Left ventricle myocardium inferior (tissue), 1 donor: Measurements from ENCODE around the gene ATXN2L. TPM values are rescaled to one million over a fixed set of nuclear protein-coding genes. Genes with fewer than 3 reads are reported as not detected.
A peak's percentile ranks its signal among the peaks of the same experiment; 100 is the strongest.

Experiments
- DNase-seq: peaks from one replicate; pipeline ENCODE4 v3.0.0-alpha.2; 2020
- H3K27ac ChIP-seq: fragments of 200-600 bp; replicated peaks from 2 replicates; pipeline ENCODE4 v1.8.0; 2021
- H3K27me3 ChIP-seq: fragments of 200-600 bp; 2 replicates; pipeline ENCODE4 v1.8.0; 2021; ENCODE audit warnings: low read depth
- H3K36me3 ChIP-seq: fragments of 200-600 bp; 2 replicates; pipeline ENCODE4 v1.8.0; 2021
- H3K4me1 ChIP-seq: fragments of 200-600 bp; 2 replicates; pipeline ENCODE4 v1.8.0; 2021
- H3K4me3 ChIP-seq: fragments of 200-600 bp; 2 replicates; pipeline ENCODE4 v1.8.0; 2021; ENCODE audit warnings: mild to moderate bottlenecking, moderate library complexity
- H3K9me3 ChIP-seq: fragments of 200-600 bp; replicated peaks from 2 replicates; pipeline ENCODE4 v1.8.0; 2021
- intact Hi-C: fragments of 100-400 bp; cut with micrococcal nuclease; formaldehyde crosslinking; loops from one replicate; pipeline ENCODE4 v1.11.0; 2022
- total RNA-seq: library from RNA; stranded (reverse); fragmentation: NEBNext Ultra II Directional; extraction: Animal tissue kit (Norgen Biotek cat#: 25700); gene quantifications from one replicate; pipeline ENCODE4 v1.2.1, GENCODE V29; 2021
- TF ChIP-seq, protein P1 (sequence below): fragments of 200-600 bp; IDR thresholded peaks from 2 replicates; pipeline ENCODE4 v1.8.0; 2021; ENCODE audit warnings: antibody characterized with exemption, mild to moderate bottlenecking, borderline replicate concordance
- donor health status: DM: no; HTN: yes; CAD: no; lungs with severe emphysema.

The ATXN2L gene
- total RNA-seq, 1 donor from 2014 or later, result 51.2 TPM

- H3K4me3 ChIP-seq, result no peak overlapping the region
- DNase-seq, result no peak
- intact Hi-C loops, result no loop called here
- no peaks in the 10 kb centered on the region for H3K9me3 ChIP-seq
- TF ChIP-seq, protein P1, sequence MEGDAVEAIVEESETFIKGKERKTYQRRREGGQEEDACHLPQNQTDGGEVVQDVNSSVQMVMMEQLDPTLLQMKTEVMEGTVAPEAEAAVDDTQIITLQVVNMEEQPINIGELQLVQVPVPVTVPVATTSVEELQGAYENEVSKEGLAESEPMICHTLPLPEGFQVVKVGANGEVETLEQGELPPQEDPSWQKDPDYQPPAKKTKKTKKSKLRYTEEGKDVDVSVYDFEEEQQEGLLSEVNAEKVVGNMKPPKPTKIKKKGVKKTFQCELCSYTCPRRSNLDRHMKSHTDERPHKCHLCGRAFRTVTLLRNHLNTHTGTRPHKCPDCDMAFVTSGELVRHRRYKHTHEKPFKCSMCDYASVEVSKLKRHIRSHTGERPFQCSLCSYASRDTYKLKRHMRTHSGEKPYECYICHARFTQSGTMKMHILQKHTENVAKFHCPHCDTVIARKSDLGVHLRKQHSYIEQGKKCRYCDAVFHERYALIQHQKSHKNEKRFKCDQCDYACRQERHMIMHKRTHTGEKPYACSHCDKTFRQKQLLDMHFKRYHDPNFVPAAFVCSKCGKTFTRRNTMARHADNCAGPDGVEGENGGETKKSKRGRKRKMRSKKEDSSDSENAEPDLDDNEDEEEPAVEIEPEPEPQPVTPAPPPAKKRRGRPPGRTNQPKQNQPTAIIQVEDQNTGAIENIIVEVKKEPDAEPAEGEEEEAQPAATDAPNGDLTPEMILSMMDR, result no peak
- H3K27me3 ChIP-seq, result no peaks in the 10 kb centered on the region
- peaks cover 68% of the 10 kb centered on the region for H3K36me3 ChIP-seq
- H3K27ac ChIP-seq, result no peak overlapping the region
- H3K4me1 ChIP-seq, result no peaks in the 10 kb centered on the region
Observed at GRCh38 chr16:28872952-28873351, 50.2 kb downstream of the ATXN2L start.

DNA sequence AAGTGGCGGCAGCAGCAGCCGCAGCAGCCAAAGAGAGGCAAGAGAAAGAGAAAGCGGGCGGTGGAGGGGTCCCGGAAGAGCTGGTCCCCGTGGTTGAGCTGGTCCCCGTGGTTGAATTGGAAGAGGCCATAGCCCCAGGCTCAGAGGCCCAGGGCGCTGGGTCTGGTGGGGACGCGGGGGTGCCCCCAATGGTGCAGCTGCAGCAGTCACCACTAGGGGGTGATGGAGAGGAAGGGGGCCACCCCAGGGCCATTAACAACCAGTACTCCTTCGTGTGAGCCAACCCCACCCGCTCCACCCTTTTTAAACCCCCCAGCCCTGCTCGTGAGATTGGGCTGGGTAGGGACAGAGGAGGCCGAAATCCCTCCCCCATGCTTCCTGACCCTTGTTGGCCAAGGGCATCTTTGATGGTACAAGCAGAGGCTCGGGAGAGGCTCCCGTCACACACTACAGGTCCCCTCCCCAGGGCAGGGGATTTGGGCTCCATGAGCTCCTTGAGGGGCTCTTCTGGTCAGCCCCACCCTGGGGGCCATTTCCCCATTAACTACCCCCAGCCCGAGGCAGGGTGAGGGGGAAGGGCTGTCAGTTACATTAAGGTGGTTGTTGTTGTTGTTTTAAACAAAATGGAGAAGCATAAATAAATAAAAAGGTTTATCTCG, 50.9 kb downstream of the ATXN2L start:
- Histone ChIP-seq H3K4me1 (no peaks in the 10 kb centered on the region), H3K4me3 (no peak overlapping the region), H3K27me3 (no peaks in the 10 kb centered on the region), H3K27ac (no peak overlapping the region), H3K36me3 (peaks cover 61% of the 10 kb centered on the region), H3K9me3 (no peaks in the 10 kb centered on the region)
- intact Hi-C loops, result no loop called here
- DNase-seq, result no peak
- TF ChIP-seq, protein P1, result peak; percentile 65

GRCh38 chr16:28874406-28874805, 51.6 kb downstream of the ATXN2L start:
- H3K27me3 ChIP-seq, result no peaks in the 10 kb centered on the region
- peaks cover 54% of the 10 kb centered on the region for H3K36me3 ChIP-seq
- no peak for DNase-seq
- H3K4me3 ChIP-seq, result no peak overlapping the region
- H3K9me3 ChIP-seq, result no peaks in the 10 kb centered on the region
- H3K4me1 ChIP-seq, result peaks cover 4% of the 10 kb centered on the region
- H3K27ac ChIP-seq, result no peak overlapping the region
- TF ChIP-seq, protein P1, result no peak
- intact Hi-C loops, result no loop called here

- no peak for DNase-seq
- TF ChIP-seq, protein P1, result no peak
- no peak overlapping the region for H3K27ac ChIP-seq
- peaks cover 12% of the 10 kb centered on the region for H3K4me1 ChIP-seq
- H3K9me3 ChIP-seq, result no peaks in the 10 kb centered on the region
- intact Hi-C loops, result no loop called here
- H3K36me3 ChIP-seq, result peaks cover 44% of the 10 kb centered on the region
- H3K27me3 ChIP-seq, result peaks cover 1% of the 10 kb centered on the region
- H3K4me3 ChIP-seq, result no peak overlapping the region
Observed at GRCh38 chr16:28875134-28876018, 52.6 kb downstream of the ATXN2L start.

DNA sequence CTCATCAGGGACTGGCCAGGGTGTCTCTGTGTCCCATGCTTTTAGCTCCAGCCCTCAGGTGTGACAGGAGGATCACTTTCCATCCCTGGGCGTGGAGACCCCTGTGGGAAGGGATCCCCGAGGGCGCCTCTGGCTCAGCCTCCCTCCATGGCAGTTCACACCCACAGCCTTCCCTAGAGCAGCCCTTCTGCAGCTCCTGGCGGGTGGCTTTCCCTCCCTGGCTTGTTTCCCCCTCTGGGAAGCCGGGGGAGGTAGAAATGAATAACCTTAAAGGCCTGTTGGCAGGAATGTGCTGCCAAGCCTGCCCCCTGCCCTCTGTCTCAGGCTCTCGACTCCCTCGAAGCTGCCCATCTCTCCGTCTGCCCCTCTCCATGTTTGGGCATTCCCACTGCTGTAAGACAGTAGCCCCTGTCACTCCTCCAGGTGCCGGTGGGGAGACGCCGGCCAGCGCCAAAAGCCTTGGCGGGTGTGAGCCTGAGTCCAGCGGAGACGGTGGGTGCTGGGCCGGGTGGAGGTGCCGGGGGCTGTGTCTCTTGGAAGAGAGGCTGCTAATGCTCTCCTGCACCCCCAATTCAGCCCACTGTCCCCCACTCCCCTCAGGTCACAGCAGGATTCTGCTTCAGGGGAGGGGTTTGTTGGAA, 53.3 kb downstream of the ATXN2L start:
- TF ChIP-seq, protein P1, result no peak
- Histone ChIP-seq H3K36me3 (peaks cover 36% of the 10 kb centered on the region), H3K27me3 (peaks cover 9% of the 10 kb centered on the region), H3K4me3 (no peak overlapping the region), H3K4me1 (peaks cover 15% of the 10 kb centered on the region), H3K9me3 (no peaks in the 10 kb centered on the region), H3K27ac (no peak overlapping the region)
- no peak for DNase-seq
- intact Hi-C loops, result no loop called here
